HEK293T (cell line): ENCODE results near the gene PSPC1.

ENCODE experiments used
- CTCF ChIA-PET: fragments of 350-600 bp; formaldehyde crosslinking; extraction: SDS; loops from one replicate; lab custom pipeline; 2021; ENCODE audit warnings: antibody characterized with exemption, inconsistent platforms; lab: Yijun Ruan, JAX
- POLR2A ChIA-PET: fragments of 350-600 bp; formaldehyde crosslinking; extraction: SDS; loops from one replicate; lab custom pipeline; 2020; ENCODE audit warnings: antibody characterized with exemption, inconsistent platforms; lab: Yijun Ruan, JAX
- DNase-seq: peaks from one replicate; pipeline ENCODE4 v3.0.0; 2012; ENCODE audit warnings: mixed read lengths; ENCODE audit errors: extremely low spot score
- ARNT ChIP-seq: fragments of 450-650 bp; IDR thresholded peaks from 2 replicates; pipeline ENCODE4 v1.6.1; 2017; ENCODE audit warnings: mild to moderate bottlenecking
- BHLHE40 ChIP-seq: fragments of 450-650 bp; IDR thresholded peaks from 2 replicates; pipeline ENCODE4 v1.6.1; 2016; ENCODE audit warnings: mild to moderate bottlenecking, moderate library complexity, borderline replicate concordance
- CTBP1 ChIP-seq: fragments of 450-650 bp; IDR thresholded peaks from 2 replicates; pipeline ENCODE4 v1.6.1; 2016; ENCODE audit warnings: borderline replicate concordance
- ELF4 ChIP-seq: fragments of 450-650 bp; IDR thresholded peaks from 2 replicates; pipeline ENCODE4 v1.6.1; 2017; ENCODE audit warnings: antibody characterized with exemption
- FOXA1 ChIP-seq: fragments of 450-650 bp; IDR thresholded peaks from 2 replicates; pipeline ENCODE4 v1.6.1; 2016; ENCODE audit warnings: mild to moderate bottlenecking
- FOXK2 ChIP-seq: fragments of 450-650 bp; IDR thresholded peaks from 2 replicates; pipeline ENCODE4 v1.6.1; 2016; ENCODE audit warnings: mild to moderate bottlenecking
- FOXM1 ChIP-seq: fragments of 450-650 bp; IDR thresholded peaks from 2 replicates; pipeline ENCODE4 v1.6.1; 2017; ENCODE audit warnings: mild to moderate bottlenecking, borderline replicate concordance
- HDGF ChIP-seq: fragments of 450-650 bp; IDR thresholded peaks from 2 replicates; pipeline ENCODE4 v1.6.1; 2017; ENCODE audit warnings: antibody characterized with exemption, borderline replicate concordance
- L3MBTL2 ChIP-seq: fragments of 450-650 bp; conservative IDR thresholded peaks from 2 replicates; pipeline ENCODE4 v1.6.1; 2016; ENCODE audit warnings: mild to moderate bottlenecking
- LEF1 ChIP-seq: fragments of 450-650 bp; IDR thresholded peaks from 2 replicates; pipeline ENCODE4 v1.6.1; 2017; ENCODE audit warnings: mild to moderate bottlenecking, borderline replicate concordance
- NFRKB ChIP-seq: fragments of 450-650 bp; IDR thresholded peaks from 2 replicates; pipeline ENCODE4 v1.6.1; 2016; ENCODE audit warnings: mild to moderate bottlenecking, moderate library complexity
- PKNOX1 ChIP-seq: fragments of 450-650 bp; IDR thresholded peaks from 2 replicates; pipeline ENCODE4 v1.6.1; 2016
- SP1 ChIP-seq: fragments of 450-650 bp; IDR thresholded peaks from 2 replicates; pipeline ENCODE4 v1.6.1; 2017
- SUZ12 ChIP-seq: fragments of 450-650 bp; IDR thresholded peaks from 2 replicates; pipeline ENCODE4 v1.6.1; 2016; ENCODE audit warnings: mild to moderate bottlenecking
- TARDBP ChIP-seq: fragments of 450-650 bp; IDR thresholded peaks from 2 replicates; pipeline ENCODE4 v1.6.1; 2016
- ZNF384 ChIP-seq: fragments of 450-650 bp; IDR thresholded peaks from 2 replicates; pipeline ENCODE4 v1.6.1; 2016

The PSPC1 gene

GRCh38 chr13:19673473-19674430 lies 109.0 kb downstream of the PSPC1 start:
- ChIA-PET POLR2A (no interaction called here), CTCF (no interaction called here)
- no peak for TF ChIP-seq PKNOX1
- no peak for TF ChIP-seq FOXA1
- TF ChIP-seq ZNF384: no peak
- TF ChIP-seq HDGF: no peak
- no peak for TF ChIP-seq ARNT
- no peak for DNase-seq

- DNase-seq: no peak
- TF ChIP-seq SUZ12 (no peak), ZNF384 (no peak), BHLHE40 (no peak), ELF4 (no peak), LEF1 (no peak), L3MBTL2 (no peak), TARDBP (no peak), ARNT (no peak), PKNOX1 (no peak), NFRKB (no peak), CTBP1 (no peak), HDGF (no peak), SP1 (no peak)
- ChIA-PET CTCF (no interaction called here), POLR2A (no interaction called here)
Observed at GRCh38 chr13:19672990-19673389, 109.8 kb downstream of the PSPC1 start.

DNA sequence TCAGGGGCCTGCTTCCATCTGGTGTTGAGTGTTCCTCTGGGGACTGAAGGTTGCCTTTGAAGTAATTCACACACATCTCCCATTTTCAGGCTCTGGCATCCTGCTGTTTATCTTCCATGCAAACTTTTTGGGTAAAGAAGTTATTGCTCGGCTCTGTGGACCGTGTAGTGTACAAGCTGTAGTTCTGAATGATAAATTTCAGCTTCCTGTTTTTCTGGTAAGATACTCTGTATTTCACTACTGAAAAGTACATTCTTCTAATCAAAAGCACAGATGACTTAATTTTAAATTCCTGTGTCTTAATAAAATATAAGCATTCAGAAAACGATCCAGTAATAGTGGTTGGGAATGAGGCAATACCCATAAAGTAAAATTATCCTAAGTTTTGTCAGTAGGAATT lies 112.6 kb downstream of the PSPC1 start:
- DNase-seq: no peak
- TF ChIP-seq FOXM1 (no peak), ARNT (no peak), HDGF (no peak), SP1 (no peak), ELF4 (no peak), SUZ12 (no peak), ZNF384 (no peak), FOXK2 (no peak), LEF1 (no peak), NFRKB (no peak), PKNOX1 (no peak), TARDBP (no peak), BHLHE40 (no peak), CTBP1 (no peak), L3MBTL2 (no peak), FOXA1 (no peak)
- CTCF ChIA-PET: no interaction called here
- POLR2A ChIA-PET: no interaction called here

DNA sequence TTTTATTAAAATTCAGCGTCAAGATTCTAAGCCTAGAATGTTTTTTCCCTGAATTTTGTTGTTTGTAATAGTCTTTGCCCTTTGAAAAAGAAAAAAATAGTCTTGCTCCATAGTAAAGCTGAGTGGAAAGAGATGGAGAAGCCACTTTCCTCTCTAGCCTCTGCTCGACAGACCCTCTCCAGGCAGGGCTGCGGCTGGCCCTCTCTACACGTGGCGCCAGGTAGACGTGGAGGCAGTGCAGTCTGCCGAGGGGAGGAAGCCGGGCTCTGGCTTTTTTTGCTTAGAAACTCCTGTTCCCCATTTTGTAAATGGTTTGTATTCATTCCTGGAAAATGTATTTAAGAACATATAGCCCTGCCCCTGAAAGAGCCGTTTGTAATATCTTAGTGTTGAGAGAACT lies 114.0 kb downstream of the PSPC1 start:
- CTCF ChIA-PET: no interaction called here
- POLR2A ChIA-PET: no interaction called here
- TF ChIP-seq ZNF384: no peak
- no peak for TF ChIP-seq FOXK2
- TF ChIP-seq LEF1: no peak
- no peak for TF ChIP-seq SUZ12
- TF ChIP-seq TARDBP: no peak
- no peak for TF ChIP-seq FOXA1
- TF ChIP-seq BHLHE40: no peak
- no peak for TF ChIP-seq FOXM1
- TF ChIP-seq SP1: no peak
- DNase-seq: no peak

GRCh38 chr13:19665427-19665859 lies 117.3 kb downstream of the PSPC1 start:
- TF ChIP-seq SUZ12 (no peak), HDGF (no peak), TARDBP (no peak), ARNT (no peak), ZNF384 (no peak), SP1 (no peak), CTBP1 (no peak), NFRKB (no peak), ELF4 (no peak), FOXK2 (no peak)
- ChIA-PET POLR2A (no interaction called here), CTCF (no interaction called here)
- DNase-seq: no peak

- CTCF ChIA-PET: no interaction called here
- POLR2A ChIA-PET: no interaction called here
- no peak for TF ChIP-seq SUZ12
- TF ChIP-seq FOXM1: no peak
- TF ChIP-seq TARDBP: no peak
- no peak for TF ChIP-seq FOXA1
- TF ChIP-seq PKNOX1: no peak
- no peak for DNase-seq
Observed at GRCh38 chr13:19664481-19665230, 118.1 kb downstream of the PSPC1 start.
